Stimulated activated naive CD8-positive, alpha-beta T cell treated with anti-CD3 and anti-CD28 coated beads, Interleukin-15, amount 100 ng/mL, for 72 hours (primary cell): ENCODE results near the gene OBP2B.
"Not testable (repeated sequence)": the region's sequence is repeated elsewhere in the genome, so short reads cannot be mapped to it uniquely, and the experiment has no call there.

Experiments
- ATAC-seq: fragments of 150-1000 bp; cut with Tn5 transposase; 2 replicates; pipeline ENCODE4 v1.10.0; 2021; ENCODE audit warnings: mild to moderate bottlenecking, moderate library complexity
- DNase-seq, 2 donors: peaks; one replicate each; pipeline ENCODE4 v3.0.0; 2021 to 2022
- H3K27ac Mint-ChIP-seq, 2 donors: one replicate each; pipeline ENCODE4 v1.8.0; 2022; ENCODE audit warnings: mild to moderate bottlenecking in 2 of 2, mixed read lengths in 2 of 2, moderate library complexity in 2 of 2
- H3K27me3 Mint-ChIP-seq: one replicate; pipeline ENCODE4 v1.8.0; 2022; ENCODE audit warnings: mixed read lengths
- H3K4me1 Mint-ChIP-seq: one replicate; pipeline ENCODE4 v1.8.0; 2022; ENCODE audit warnings: mild to moderate bottlenecking, mixed read lengths
- H3K4me3 Mint-ChIP-seq, 2 donors: one replicate each; pipeline ENCODE4 v1.8.0; 2022; ENCODE audit warnings: mild to moderate bottlenecking in 2 of 2, mixed read lengths in 2 of 2, moderate library complexity in 1 of 2
- H3K9me3 Mint-ChIP-seq, 2 donors: one replicate each; pipeline ENCODE4 v1.8.0; 2022; ENCODE audit warnings: mixed read lengths in 2 of 2

The OBP2B gene, protein sequence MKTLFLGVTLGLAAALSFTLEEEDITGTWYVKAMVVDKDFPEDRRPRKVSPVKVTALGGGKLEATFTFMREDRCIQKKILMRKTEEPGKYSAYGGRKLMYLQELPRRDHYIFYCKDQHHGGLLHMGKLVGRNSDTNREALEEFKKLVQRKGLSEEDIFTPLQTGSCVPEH

DNA sequence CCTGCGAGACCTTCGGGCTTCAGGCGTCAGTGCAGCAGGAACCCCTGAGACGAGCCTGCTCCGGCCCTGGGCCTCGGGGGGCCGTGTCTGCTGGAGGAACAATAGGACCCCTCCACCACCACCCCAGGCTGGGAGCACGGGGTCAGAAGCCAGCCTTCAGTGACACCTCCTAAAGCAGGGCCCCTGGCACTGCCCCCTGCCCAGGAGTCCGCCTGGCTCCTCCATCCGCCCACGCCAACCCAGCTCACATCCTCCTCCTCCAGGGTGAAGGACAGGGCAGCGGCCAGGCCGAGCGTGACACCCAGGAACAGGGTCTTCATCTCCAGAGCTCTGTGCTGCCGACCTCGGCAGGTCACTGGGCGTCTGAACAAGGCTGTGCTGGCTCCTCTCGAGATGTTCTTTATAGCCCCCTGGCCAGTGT is at the start of gene OBP2B:
Gene OBP2B (minus strand): TSS at position 371 of the 421 bp plus-strand sequence. CDS start 51 bp downstream, at position 320.
- not testable (repeated sequence) for H3K27ac Mint-ChIP-seq, H3K4me3 Mint-ChIP-seq, H3K4me1 Mint-ChIP-seq, H3K9me3 Mint-ChIP-seq, DNase-seq
- H3K27me3 Mint-ChIP-seq = peaks cover 38% of the 10 kb centered on the region
- ATAC-seq = peak; percentile 28

DNA sequence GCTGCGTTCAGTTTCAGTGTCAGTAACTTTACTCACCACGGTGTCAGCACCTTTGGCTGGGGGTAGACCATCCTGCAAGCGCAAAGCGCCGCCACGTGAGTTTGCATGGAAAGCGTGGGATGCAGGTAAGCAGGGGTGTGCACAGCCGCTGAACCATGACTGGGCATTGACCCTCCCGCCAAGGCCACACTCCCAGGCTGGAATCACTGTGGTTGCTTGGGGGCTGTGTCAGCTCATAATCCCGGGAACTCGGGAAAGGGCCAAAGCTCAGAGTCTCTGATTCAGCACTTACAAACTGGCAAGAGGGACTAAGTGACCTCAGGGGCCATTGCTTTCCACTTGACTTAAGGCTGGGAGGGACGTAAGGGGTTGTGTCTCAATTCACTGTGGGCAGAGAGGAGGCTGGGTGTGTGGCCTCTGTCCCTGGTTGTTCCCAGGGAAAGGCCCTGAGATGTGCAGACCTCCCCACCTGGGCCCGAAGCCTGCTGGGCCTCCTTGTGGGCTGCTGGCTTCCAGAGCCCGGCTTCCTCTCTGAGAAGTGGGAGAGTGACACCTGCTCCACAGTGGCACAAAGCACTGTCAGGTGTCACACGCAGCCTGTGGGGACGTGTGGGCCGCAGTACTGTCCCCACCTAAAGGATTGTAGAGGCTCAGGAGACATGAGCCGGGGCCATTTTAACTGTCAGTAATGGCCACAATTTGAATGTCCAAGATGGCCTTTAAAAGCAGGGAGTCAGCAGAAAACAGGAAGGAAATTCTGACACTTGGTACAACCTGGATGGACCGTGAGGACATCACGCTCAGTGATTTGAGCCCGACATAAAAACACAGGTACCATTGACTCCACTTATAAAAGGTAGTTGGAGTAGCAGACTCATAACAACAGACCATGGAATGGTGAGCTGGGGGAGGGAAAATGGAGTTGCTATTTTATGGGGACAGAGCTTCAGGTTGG is 49.3 kb upstream of the OBP2B start:
- H3K4me1 Mint-ChIP-seq = no peaks in the 10 kb centered on the region

DNA sequence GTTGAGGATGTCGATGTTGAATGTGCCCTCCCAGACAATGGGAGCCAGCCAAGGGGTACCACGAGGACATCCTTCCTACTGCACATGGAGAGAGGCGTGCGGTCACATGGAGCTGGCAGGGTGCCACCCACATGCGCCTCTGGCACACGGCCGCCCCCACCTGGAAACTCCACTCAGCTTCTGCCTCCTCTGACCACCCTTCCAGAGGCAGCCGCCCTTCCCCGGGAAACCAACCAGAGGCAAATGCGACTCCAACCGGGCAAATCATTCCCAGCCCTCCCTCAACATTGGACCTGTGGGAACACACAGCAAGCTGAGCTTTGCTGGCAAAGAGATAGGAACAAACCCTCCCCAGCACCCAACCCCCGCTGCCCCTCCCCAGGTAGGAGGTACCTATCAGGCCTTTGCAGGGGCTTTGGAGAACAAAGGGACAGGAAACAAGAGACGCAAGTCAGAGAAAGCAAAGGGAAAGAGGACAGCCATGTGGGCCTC is 48.5 kb upstream of the OBP2B start:
- ATAC-seq (no peak), DNase-seq (no peak)
- Mint-ChIP-seq H3K9me3 (no peaks in the 10 kb centered on the region), H3K27me3 (no peaks in the 10 kb centered on the region), H3K4me3 (no peak overlapping the region), H3K27ac (no peak overlapping the region), H3K4me1 (no peaks in the 10 kb centered on the region)

More for the DNA sequence above, 49.3 kb upstream of the OBP2B start:
- DNase-seq (no peak), ATAC-seq (no peak)
- Mint-ChIP-seq H3K9me3 (no peaks in the 10 kb centered on the region), H3K27ac (no peak overlapping the region), H3K27me3 (no peaks in the 10 kb centered on the region), H3K4me3 (no peak overlapping the region)

DNA sequence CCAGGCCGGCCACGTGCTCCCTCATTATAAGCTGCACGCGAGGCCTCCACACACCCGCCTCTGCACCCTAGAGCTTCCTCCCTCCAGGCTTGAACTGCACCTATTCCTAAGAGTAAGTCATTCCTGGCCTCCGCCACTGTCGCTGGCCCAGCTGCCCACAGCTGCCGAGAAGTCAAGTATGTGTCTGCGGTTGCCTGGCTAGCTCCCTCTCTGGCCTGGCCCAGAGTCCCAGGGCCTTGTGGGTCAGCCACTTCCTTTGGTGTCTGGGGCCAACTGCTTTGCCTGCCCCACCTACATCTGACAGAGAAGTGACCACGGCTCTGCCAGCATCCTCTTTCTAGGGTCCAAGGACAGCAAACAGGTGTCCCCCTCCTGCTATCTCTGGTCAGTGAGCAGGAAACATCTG is 47.6 kb upstream of the OBP2B start:
- H3K9me3 Mint-ChIP-seq = no peaks in the 10 kb centered on the region
- no peak for DNase-seq
- H3K27me3 Mint-ChIP-seq = no peaks in the 10 kb centered on the region
- peak overlapping the region in 1 of 2 donors; percentile 27 for H3K27ac Mint-ChIP-seq
- no peaks in the 10 kb centered on the region for H3K4me1 Mint-ChIP-seq
- no peak overlapping the region for H3K4me3 Mint-ChIP-seq
- no peak for ATAC-seq

DNA sequence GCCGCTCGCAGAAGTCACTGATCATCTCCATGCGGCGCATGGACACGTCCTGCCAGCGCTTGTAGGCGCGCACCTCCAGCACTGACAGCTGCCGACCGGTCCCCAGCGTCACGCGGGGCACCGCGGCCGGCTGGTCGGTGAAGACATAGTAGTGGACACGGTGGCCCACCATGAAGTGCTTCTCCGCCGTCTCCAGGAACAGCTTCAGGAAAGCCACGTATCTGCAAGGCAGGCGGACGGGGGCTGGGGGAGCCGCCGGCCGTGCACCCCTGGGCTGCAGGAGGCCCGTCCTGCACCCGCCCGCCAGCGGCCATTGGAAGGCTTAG is 47.0 kb upstream of the OBP2B start:
- no peak for ATAC-seq
- H3K4me3 Mint-ChIP-seq = no peak overlapping the region
- H3K4me1 Mint-ChIP-seq = no peaks in the 10 kb centered on the region
- DNase-seq = no peak
- no peaks in the 10 kb centered on the region for H3K9me3 Mint-ChIP-seq
- H3K27ac Mint-ChIP-seq = no peak overlapping the region
- no peaks in the 10 kb centered on the region for H3K27me3 Mint-ChIP-seq

DNA sequence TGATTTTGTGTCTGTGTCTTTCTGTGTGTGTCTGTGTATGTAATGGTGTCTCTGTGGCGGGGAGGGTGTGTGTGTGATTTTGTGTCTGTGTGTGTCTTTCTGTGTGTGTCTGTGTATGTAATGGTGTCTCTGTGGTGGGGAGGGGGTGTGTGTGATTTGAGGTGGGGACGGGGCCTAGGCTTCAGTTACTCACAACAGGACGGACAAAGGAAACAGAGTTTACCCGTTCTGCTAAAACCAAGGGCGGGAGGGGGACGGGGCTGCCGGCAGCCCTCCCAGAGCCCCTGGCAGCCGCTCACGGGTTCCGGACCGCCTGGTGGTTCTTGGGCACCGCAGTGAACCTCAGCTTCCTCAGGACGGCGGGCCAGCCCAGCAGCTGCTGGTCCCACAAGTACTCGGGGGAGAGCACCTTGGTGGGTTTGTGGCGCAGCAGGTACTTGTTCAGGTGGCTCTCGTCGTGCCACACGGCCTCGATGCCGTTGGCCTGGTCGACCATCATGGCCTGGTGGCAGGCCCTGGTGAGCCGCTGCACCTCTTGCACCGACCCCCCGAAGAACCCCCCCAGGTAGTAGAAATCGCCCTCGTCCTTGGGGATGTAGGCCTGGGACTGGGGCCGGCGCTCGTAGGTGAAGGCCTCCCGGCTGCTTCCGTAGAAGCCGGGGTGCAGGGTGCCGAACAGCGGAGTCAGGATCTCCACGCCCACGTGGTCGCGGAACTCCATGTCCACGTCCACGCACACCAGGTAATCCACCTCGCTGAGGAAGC is 46.5 kb upstream of the OBP2B start:
- Mint-ChIP-seq H3K4me3 (no peak overlapping the region), H3K9me3 (no peaks in the 10 kb centered on the region), H3K4me1 (no peaks in the 10 kb centered on the region), H3K27ac (no peak overlapping the region), H3K27me3 (no peaks in the 10 kb centered on the region)
- no peak for ATAC-seq
- DNase-seq = no peak

DNA sequence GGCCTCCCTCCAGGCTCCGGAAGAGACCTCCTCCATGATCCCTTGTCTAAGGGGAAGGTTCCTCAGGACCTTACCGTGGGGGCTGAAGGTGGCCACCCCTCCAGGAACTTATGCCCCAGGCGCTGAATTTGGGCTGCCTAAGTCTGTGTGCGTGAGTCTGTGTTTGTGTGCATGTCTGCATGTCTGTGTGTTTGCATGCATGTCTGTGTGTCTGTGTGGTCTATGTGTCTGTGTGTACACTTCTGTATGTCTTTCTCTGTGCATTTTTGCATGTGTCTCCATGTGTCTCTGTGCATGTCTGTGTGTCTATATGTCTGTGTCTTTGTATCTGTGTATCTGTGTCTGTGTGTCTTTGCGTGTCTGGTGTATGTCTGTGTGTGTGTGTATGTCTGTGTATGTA is 45.4 kb upstream of the OBP2B start:
- H3K27ac Mint-ChIP-seq = no peak overlapping the region
- no peak for ATAC-seq
- no peaks in the 10 kb centered on the region for H3K9me3 Mint-ChIP-seq
- no peaks in the 10 kb centered on the region for H3K4me1 Mint-ChIP-seq
- DNase-seq = no peak
- H3K27me3 Mint-ChIP-seq = peaks cover 6% of the 10 kb centered on the region
- H3K4me3 Mint-ChIP-seq = no peak overlapping the region

DNA sequence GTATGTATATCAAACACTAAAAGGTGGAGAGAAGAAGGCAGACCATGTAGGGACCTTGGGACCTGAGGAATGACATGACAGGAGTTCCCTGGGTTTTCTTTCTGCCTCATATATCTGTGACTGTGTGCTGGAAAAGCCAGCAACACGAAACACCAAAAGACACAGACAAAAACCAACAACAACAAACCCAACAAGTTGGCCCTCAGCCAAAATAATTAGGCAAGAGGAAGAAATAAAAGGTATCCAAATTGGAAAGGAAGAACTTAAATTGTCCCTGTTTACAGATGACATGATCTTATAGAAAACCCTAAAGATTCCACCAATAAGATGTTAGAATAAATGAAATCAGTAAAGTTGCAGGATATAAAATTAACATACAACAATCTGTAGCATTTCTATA is 44.2 kb upstream of the OBP2B start:
- Mint-ChIP-seq H3K4me3 (no peak overlapping the region), H3K9me3 (no peaks in the 10 kb centered on the region), H3K4me1 (no peaks in the 10 kb centered on the region), H3K27ac (no peak overlapping the region), H3K27me3 (peaks cover 10% of the 10 kb centered on the region)
- no peak for DNase-seq
- no peak for ATAC-seq

DNA sequence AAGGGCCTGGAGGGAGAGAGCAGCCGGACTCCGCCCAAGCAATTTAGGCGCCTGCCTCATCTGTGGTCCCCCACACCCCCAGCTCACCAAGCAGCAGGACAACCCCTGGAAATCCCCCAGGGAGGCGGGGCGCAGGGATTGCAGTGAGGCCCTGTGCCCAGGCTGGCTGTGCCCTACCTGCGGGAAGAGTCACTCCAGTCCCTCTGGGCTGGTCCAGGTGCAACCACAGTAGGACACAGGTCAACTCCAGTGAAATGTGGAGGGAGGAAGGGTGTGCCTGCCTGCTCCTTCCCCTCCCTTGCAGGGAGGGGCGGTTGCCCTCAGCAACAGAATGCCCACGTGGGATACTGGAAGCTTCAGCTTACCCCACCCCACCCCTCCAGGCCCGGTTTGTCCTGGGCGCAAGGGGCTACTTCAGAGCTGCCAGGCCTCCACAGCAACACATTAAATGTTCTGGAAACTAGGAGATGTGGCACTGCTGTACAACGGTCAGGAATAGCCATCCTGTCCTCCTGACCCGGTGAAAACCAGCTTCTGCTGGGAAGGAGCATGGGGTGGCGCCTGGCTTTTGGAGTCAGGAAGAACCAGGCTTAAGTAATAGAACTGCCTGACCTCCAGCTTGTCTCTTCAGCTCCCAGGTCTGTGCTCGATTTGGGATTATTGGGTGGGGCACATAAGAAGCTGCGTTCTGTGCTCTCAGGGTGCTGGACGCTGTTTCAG is 43.4 kb upstream of the OBP2B start:
- Mint-ChIP-seq H3K27ac (no peak overlapping the region), H3K4me1 (no peaks in the 10 kb centered on the region), H3K27me3 (peaks cover 10% of the 10 kb centered on the region), H3K9me3 (no peaks in the 10 kb centered on the region), H3K4me3 (no peak overlapping the region)
- DNase-seq (no peak), ATAC-seq (no peak)

DNA sequence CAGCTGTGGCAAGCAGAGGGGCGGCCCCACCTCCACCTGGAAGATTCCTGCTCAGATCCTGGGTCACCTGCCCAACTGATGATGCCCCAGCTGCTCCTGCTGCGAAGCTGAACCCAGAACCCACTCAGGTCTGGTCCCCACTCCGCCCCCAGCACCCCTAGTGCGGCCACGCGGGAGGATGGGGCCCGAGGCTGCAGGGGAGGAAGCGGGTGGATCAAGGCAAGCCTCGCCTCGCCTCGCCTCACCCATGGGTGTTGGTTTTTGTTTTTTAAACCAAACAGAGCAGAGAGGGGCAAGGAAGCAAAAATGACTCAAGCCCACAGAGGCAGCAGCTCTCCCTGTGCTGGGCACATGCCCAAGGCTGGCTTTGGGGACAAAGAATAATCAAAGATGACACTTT is 42.7 kb upstream of the OBP2B start:
- Mint-ChIP-seq H3K4me3 (no peak overlapping the region), H3K27ac (no peak overlapping the region), H3K27me3 (peaks cover 15% of the 10 kb centered on the region), H3K9me3 (no peaks in the 10 kb centered on the region), H3K4me1 (no peaks in the 10 kb centered on the region)
- DNase-seq = no peak
- ATAC-seq = no peak

DNA sequence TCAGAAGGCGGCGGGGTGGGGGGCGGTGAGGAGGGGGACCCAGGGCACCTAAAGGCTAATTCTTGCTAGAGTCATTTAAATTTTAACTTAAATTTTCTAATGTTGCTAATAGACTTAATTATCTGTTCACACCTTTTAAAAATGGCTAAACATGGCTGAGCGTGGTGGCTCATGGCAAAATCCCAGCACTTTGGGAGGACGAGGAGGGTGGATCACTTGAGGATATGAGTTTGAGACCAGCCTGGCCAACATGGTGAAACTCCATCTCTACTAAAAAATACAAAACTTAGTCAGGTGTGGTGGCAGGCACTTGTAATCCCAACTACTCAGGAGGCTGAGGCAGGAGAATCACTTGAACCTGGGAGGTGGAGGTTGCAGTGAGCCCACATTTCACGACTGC is 42.2 kb upstream of the OBP2B start:
- not testable (repeated sequence) for H3K4me3 Mint-ChIP-seq, H3K9me3 Mint-ChIP-seq, ATAC-seq, H3K27ac Mint-ChIP-seq, H3K4me1 Mint-ChIP-seq, DNase-seq
- peaks cover 15% of the 10 kb centered on the region for H3K27me3 Mint-ChIP-seq

DNA sequence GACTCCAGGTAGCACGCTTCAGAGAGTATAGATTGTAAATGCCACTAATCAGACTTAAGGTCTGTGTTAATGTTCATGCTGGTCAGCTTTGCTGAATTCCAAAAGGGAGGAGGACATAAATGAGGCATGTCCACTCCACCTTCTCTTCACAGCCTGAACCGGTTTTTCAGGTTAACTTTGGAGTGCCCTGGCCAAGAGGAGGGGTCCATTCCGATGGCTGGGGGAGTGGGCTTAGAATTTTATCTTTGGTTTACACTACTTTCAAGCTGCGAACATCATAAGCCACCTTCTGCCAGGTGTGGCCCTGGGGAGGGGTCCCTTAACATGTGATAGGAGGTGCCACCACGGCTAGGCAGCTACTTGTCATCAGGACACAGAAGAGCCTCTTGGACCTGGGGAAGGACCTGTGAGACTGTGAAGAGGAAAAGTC is 41.7 kb upstream of the OBP2B start:
- Mint-ChIP-seq H3K4me1 (no peaks in the 10 kb centered on the region), H3K27ac (no peak overlapping the region), H3K9me3 (no peaks in the 10 kb centered on the region), H3K27me3 (peaks cover 15% of the 10 kb centered on the region), H3K4me3 (no peak overlapping the region)
- DNase-seq (no peak), ATAC-seq (no peak)

DNA sequence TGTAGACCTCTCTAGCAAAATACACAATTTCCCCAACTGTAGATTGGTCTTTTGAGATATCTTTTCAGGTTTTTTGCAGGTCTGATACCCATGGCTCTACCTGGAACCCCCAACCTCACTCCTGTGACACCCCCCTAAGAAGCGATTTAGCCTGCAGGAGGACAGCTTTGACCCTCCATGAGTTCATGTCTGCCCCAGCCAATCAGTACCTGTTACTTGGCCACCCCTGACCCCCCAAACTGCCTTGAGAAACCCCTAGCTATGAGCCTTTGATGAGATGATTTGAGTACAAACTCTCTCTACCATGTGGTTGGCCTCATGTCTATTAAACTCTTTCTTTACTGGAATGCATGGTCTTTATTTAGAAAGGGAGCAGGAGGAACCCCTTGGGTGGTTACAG is 40.3 kb upstream of the OBP2B start:
- no peak for DNase-seq
- peaks cover 15% of the 10 kb centered on the region for H3K27me3 Mint-ChIP-seq
- H3K4me3 Mint-ChIP-seq = no peak overlapping the region

DNA sequence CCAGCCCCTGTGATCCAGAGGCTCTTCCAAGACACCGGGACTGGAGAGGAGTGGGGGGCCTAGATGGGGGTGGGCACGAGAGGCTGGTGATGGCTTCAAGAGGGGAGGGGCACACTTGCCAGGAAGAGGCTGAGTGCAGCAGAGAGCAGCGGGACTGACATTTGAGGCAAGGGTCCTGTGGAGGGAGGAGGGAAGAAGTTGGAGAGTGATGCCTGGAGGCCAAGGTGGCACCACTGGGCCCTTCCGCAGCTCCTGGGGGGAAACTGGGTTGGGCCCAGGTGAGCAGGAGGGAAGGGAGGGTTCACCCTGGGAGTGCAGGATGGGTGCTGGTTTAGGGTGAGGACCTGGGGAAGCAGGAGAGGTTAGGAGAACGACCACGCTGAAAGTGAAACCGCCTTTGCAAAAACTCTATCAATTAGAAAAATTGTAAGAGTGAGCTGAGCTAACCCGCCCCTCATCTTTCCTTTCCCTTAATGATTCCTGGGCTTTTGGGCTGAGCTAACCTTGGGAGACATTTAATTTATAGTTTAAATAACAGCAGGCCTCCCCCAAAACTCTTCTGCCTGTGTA is 39.8 kb upstream of the OBP2B start:
- no peak for ATAC-seq
- H3K4me3 Mint-ChIP-seq = no peak overlapping the region

More for the DNA sequence above, 40.3 kb upstream of the OBP2B start:
- ATAC-seq = no peak
- Mint-ChIP-seq H3K9me3 (no peaks in the 10 kb centered on the region), H3K27ac (no peak overlapping the region), H3K4me1 (no peaks in the 10 kb centered on the region)

DNA sequence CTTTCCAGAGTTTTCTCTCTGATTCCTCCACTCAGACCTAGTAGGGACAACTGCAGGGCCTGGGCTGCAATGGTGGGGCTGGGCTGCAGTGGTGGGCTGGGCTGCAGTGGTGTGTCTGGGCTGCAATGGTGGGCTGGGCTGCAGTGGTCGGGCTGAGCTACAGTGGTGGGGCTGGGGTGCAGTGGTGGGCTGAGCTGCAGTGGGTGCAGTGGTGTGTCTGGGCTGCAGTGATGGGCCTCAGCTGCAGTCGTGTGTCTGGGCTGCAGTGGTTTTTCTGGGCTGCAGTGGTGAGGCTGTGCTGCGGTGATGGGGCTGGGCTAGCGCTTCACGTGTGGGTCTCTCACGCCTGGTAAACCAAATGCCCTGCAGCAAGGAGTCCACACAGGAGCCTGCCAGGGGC is 38.6 kb upstream of the OBP2B start:
- ATAC-seq = no peak

More for the DNA sequence above, 39.8 kb upstream of the OBP2B start:
- Mint-ChIP-seq H3K9me3 (no peaks in the 10 kb centered on the region), H3K27me3 (peaks cover 15% of the 10 kb centered on the region), H3K27ac (peak overlapping the region in 1 of 2 donors; percentile 64), H3K4me1 (no peaks in the 10 kb centered on the region)
- DNase-seq = no peak

More for the DNA sequence above, 38.6 kb upstream of the OBP2B start:
- no peak for DNase-seq
- no peak overlapping the region for H3K4me3 Mint-ChIP-seq
- no peaks in the 10 kb centered on the region for H3K9me3 Mint-ChIP-seq
- peaks cover 15% of the 10 kb centered on the region for H3K27me3 Mint-ChIP-seq
- H3K4me1 Mint-ChIP-seq = no peaks in the 10 kb centered on the region
- H3K27ac Mint-ChIP-seq = no peak overlapping the region
